ENCODE data around the gene SVEP1. TPM values are rescaled to one million over a fixed set of nuclear protein-coding genes. Genes with fewer than 3 reads are reported as not detected.

Gene SVEP1
- total and polyA plus RNA-seq, 7 experiments from 2014 or later = 0.08 to 0.22 TPM; not detected in 5

DNA sequence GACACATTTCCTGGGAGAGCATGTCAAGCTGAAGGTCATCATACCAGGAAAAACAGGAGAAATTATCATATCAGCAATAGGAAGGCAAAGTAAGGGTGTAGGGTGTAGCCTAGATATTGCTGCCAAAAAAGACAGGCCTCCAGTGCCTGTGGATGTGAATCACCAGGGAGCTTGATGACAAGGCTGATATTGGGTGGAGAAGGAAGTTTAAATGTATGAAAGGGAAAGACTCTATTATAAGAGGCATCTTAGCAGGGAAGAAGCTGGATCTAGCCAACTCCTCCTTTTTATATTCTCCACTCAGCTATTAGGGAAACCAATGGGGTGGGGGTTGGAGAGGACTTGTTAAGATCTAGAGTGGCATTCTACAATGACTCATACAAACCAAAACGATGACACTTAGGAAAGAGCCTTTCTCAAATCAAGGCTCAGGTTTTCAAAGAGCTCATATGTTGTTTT lies 228.5 kb downstream of the SVEP1 start:
- Histone ChIP-seq H3K36me3 (ENCODE audit: control insufficient read depth in 2 of 3, insufficient read depth in 3 of 3, low read length in 3 of 3) (no peaks in the 10 kb centered on the region), H3K4me3 (ENCODE audit: low read length) (no peak overlapping the region), H3K4me1 (ENCODE audit: control insufficient read depth in 2 of 2, insufficient read depth in 2 of 2, low read length in 2 of 2) (no peaks in the 10 kb centered on the region), H3K27me3 (ENCODE audit: control insufficient read depth in 2 of 2, insufficient read depth in 2 of 2, low read length in 2 of 2) (no peaks in the 10 kb centered on the region), H3K9me3 (ENCODE audit: control insufficient read depth in 2 of 3, low read length in 3 of 3) (no peaks in the 10 kb centered on the region), H3K27ac (ENCODE audit: low read depth, low read length) (no peak overlapping the region)
- CTCF ChIA-PET = no interaction called here
- no peak overlapping the region for H3K4me3 Mint-ChIP-seq
- POLR2A ChIA-PET = no interaction called here
- ATAC-seq (no peak), DNase-seq (no peak)
- H3K27me3 Mint-ChIP-seq = no peaks in the 10 kb centered on the region
- no peaks in the 10 kb centered on the region for H3K36me3 Mint-ChIP-seq
- H3K9me3 Mint-ChIP-seq = peaks cover 0 to 2% (median 0%) of the 10 kb centered on the region in 11 donors
- H3K27ac Mint-ChIP-seq = no peak overlapping the region
- intact Hi-C loops (cut with micrococcal nuclease) = no loop called here
- peaks cover 0 to 2% (median 0%) of the 10 kb centered on the region in 7 donors for H3K4me1 Mint-ChIP-seq

GRCh38 chr9:110346325-110346724 lies 233.2 kb downstream of the SVEP1 start:
- no peak overlapping the region for H3K27ac Mint-ChIP-seq
- H3K9me3 Mint-ChIP-seq = peaks cover 0 to 1% (median 0%) of the 10 kb centered on the region in 11 donors
- ATAC-seq (no peak), DNase-seq (no peak)
- ChIA-PET CTCF (no interaction called here), POLR2A (no interaction called here)
- Histone ChIP-seq H3K4me3 (ENCODE audit: low read length) (no peak overlapping the region), H3K4me1 (ENCODE audit: control insufficient read depth in 2 of 2, insufficient read depth in 2 of 2, low read length in 2 of 2) (no peaks in the 10 kb centered on the region), H3K27ac (ENCODE audit: low read depth, low read length) (no peak overlapping the region), H3K9me3 (ENCODE audit: control insufficient read depth in 2 of 3, low read length in 3 of 3) (no peaks in the 10 kb centered on the region), H3K36me3 (ENCODE audit: control insufficient read depth in 2 of 3, insufficient read depth in 3 of 3, low read length in 3 of 3) (no peaks in the 10 kb centered on the region), H3K27me3 (ENCODE audit: control insufficient read depth in 2 of 2, insufficient read depth in 2 of 2, low read length in 2 of 2) (no peaks in the 10 kb centered on the region)
- H3K4me3 Mint-ChIP-seq = no peak overlapping the region
- H3K27me3 Mint-ChIP-seq = peaks cover 0 to 3% (median 0%) of the 10 kb centered on the region in 5 donors
- H3K36me3 Mint-ChIP-seq = no peaks in the 10 kb centered on the region
- intact Hi-C loops (cut with micrococcal nuclease) = no loop called here
- no peaks in the 10 kb centered on the region for H3K4me1 Mint-ChIP-seq

DNA sequence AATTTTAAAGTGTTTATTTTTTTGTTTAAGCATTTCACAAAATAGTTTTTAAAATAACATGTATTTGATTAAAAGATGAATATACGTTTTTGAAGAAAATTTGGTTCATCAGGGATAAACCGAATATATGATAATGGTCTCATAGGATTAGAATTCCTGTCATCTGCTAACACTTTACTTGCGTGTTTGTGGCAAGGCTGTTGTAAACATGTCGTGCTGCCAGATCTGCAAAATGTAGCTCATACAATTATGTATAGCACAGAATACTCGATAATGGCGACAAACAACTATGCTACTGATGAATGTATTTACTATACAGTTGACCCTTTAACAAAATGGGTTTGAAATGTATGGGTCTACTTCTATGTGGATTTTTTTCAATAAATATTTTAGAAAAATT lies 234.7 kb downstream of the SVEP1 start:
- H3K27ac ChIP-seq (ENCODE audit: low read depth, low read length) = no peak overlapping the region
- no peaks in the 10 kb centered on the region for H3K27me3 ChIP-seq (ENCODE audit: control insufficient read depth in 2 of 2, insufficient read depth in 2 of 2, low read length in 2 of 2)
- no peaks in the 10 kb centered on the region for H3K36me3 ChIP-seq (ENCODE audit: control insufficient read depth in 2 of 3, insufficient read depth in 3 of 3, low read length in 3 of 3)
- Mint-ChIP-seq H3K4me1 (no peaks in the 10 kb centered on the region), H3K27ac (no peak overlapping the region), H3K9me3 (peaks cover 0 to 5% (median 0%) of the 10 kb centered on the region in 11 donors), H3K36me3 (no peaks in the 10 kb centered on the region), H3K4me3 (no peak overlapping the region), H3K27me3 (peaks cover 0 to 4% (median 0%) of the 10 kb centered on the region in 5 donors)
- ATAC-seq (no peak), DNase-seq (no peak)
- POLR2A ChIA-PET = no interaction called here
- CTCF ChIA-PET = no interaction called here
- no peak overlapping the region for H3K4me3 ChIP-seq (ENCODE audit: low read length)
- no peaks in the 10 kb centered on the region for H3K9me3 ChIP-seq (ENCODE audit: control insufficient read depth in 2 of 3, low read length in 3 of 3)
- intact Hi-C loops (cut with micrococcal nuclease) = no loop called here
- H3K4me1 ChIP-seq (ENCODE audit: control insufficient read depth in 2 of 2, insufficient read depth in 2 of 2, low read length in 2 of 2) = no peaks in the 10 kb centered on the region

DNA sequence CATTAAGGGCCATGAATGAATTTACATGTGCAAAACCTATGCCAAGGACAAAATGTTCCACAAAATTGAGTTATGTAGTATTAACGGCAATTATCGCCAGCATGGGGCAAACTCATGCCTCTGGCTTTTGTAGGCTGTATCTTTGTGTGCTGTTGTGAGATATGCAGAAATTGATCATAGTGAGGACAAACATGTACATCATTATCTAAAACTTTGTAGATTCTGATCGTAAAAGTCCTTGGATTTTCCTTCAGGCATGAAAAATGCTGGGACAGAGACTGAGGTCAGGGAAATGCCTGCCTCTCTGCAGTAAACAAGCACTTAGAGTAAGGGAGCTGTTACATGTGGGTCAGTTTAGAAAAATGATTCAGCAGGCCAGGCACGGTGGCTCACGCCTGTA lies 236.0 kb downstream of the SVEP1 start:
- Mint-ChIP-seq H3K27me3 (peaks cover 0 to 4% (median 0%) of the 10 kb centered on the region in 5 donors), H3K36me3 (no peaks in the 10 kb centered on the region), H3K27ac (no peak overlapping the region), H3K4me1 (no peaks in the 10 kb centered on the region), H3K9me3 (peaks cover 0 to 5% (median 0%) of the 10 kb centered on the region in 11 donors), H3K4me3 (no peak overlapping the region)
- Histone ChIP-seq H3K36me3 (ENCODE audit: control insufficient read depth in 2 of 3, insufficient read depth in 3 of 3, low read length in 3 of 3) (no peaks in the 10 kb centered on the region), H3K9me3 (ENCODE audit: control insufficient read depth in 2 of 3, low read length in 3 of 3) (no peaks in the 10 kb centered on the region), H3K4me1 (ENCODE audit: control insufficient read depth in 2 of 2, insufficient read depth in 2 of 2, low read length in 2 of 2) (no peaks in the 10 kb centered on the region), H3K4me3 (ENCODE audit: low read length) (no peak overlapping the region), H3K27me3 (ENCODE audit: control insufficient read depth in 2 of 2, insufficient read depth in 2 of 2, low read length in 2 of 2) (no peaks in the 10 kb centered on the region), H3K27ac (ENCODE audit: low read depth, low read length) (no peak overlapping the region)
- no peak for DNase-seq
- ChIA-PET POLR2A (no interaction called here), CTCF (no interaction called here)
- no peak for ATAC-seq
- intact Hi-C loops (cut with micrococcal nuclease) = no loop called here

- ChIA-PET CTCF (no interaction called here), POLR2A (no interaction called here)
These were observed 239.2 kb downstream of the SVEP1 start for GRCh38 chr9:110340306-110340705.

GRCh38 chr9:110338143-110338542 lies 241.4 kb downstream of the SVEP1 start:
- intact Hi-C loops (cut with micrococcal nuclease) = no loop called here
- POLR2A ChIA-PET = no interaction called here
- no peak overlapping the region for H3K4me3 Mint-ChIP-seq

More at GRCh38 chr9:110340306-110340705, 239.2 kb downstream of the SVEP1 start:
- intact Hi-C loops (cut with micrococcal nuclease) = no loop called here
- Mint-ChIP-seq H3K9me3 (peaks cover 0 to 4% (median 0%) of the 10 kb centered on the region in 11 donors), H3K4me3 (no peak overlapping the region), H3K4me1 (no peaks in the 10 kb centered on the region), H3K36me3 (no peaks in the 10 kb centered on the region), H3K27ac (no peak overlapping the region), H3K27me3 (peaks cover 0 to 14% (median 9%) of the 10 kb centered on the region in 5 donors)
- Histone ChIP-seq H3K4me1 (ENCODE audit: control insufficient read depth in 2 of 2, insufficient read depth in 2 of 2, low read length in 2 of 2) (no peaks in the 10 kb centered on the region), H3K27ac (ENCODE audit: low read depth, low read length) (no peak overlapping the region), H3K36me3 (ENCODE audit: control insufficient read depth in 2 of 3, insufficient read depth in 3 of 3, low read length in 3 of 3) (no peaks in the 10 kb centered on the region), H3K27me3 (ENCODE audit: control insufficient read depth in 2 of 2, insufficient read depth in 2 of 2, low read length in 2 of 2) (no peaks in the 10 kb centered on the region), H3K4me3 (ENCODE audit: low read length) (no peak overlapping the region), H3K9me3 (ENCODE audit: control insufficient read depth in 2 of 3, low read length in 3 of 3) (no peaks in the 10 kb centered on the region)
- ATAC-seq = no peak
- DNase-seq = no peak

GRCh38 chr9:110337727-110338126 lies 241.8 kb downstream of the SVEP1 start, which contains the start of gene TXNDC8:
TSS of gene TXNDC8 (minus strand) at chr9:110337863.
- DNase-seq = no peak
- Histone ChIP-seq H3K27ac (ENCODE audit: low read depth, low read length) (no peak within 1 kb of the TSS), H3K27me3 (ENCODE audit: control insufficient read depth in 2 of 2, insufficient read depth in 2 of 2, low read length in 2 of 2) (no peaks in the 10 kb centered on the region), H3K9me3 (ENCODE audit: control insufficient read depth in 2 of 3, low read length in 3 of 3) (no peaks in the 10 kb centered on the region), H3K4me3 (ENCODE audit: low read length) (no peak within 1 kb of the TSS), H3K4me1 (ENCODE audit: control insufficient read depth in 2 of 2, insufficient read depth in 2 of 2, low read length in 2 of 2) (no peaks in the 10 kb centered on the region), H3K36me3 (ENCODE audit: control insufficient read depth in 2 of 3, insufficient read depth in 3 of 3, low read length in 3 of 3) (no peaks in the 10 kb centered on the region)
- ChIA-PET CTCF (no interaction called here), POLR2A (no interaction called here)
- Mint-ChIP-seq H3K36me3 (no peaks in the 10 kb centered on the region), H3K9me3 (peaks cover 0 to 4% (median 0%) of the 10 kb centered on the region in 11 donors), H3K27me3 (peaks cover 3 to 16% (median 12%) of the 10 kb centered on the region in 5 donors), H3K27ac (no peak within 1 kb of the TSS), H3K4me1 (peaks cover 0 to 4% (median 0%) of the 10 kb centered on the region in 7 donors), H3K4me3 (no peak within 1 kb of the TSS)
- ATAC-seq = no peak
- intact Hi-C loops (cut with micrococcal nuclease) = no loop called here

More at GRCh38 chr9:110338143-110338542, 241.4 kb downstream of the SVEP1 start:
- DNase-seq = no peak
- H3K9me3 ChIP-seq (ENCODE audit: control insufficient read depth in 2 of 3, low read length in 3 of 3) = no peaks in the 10 kb centered on the region
- H3K27me3 Mint-ChIP-seq = peaks cover 0 to 16% (median 14%) of the 10 kb centered on the region in 5 donors
- H3K9me3 Mint-ChIP-seq = peaks cover 0 to 4% (median 0%) of the 10 kb centered on the region in 11 donors
- H3K36me3 Mint-ChIP-seq = no peaks in the 10 kb centered on the region
- ATAC-seq = no peak
- CTCF ChIA-PET = interaction anchor here (0.6 kb wide), 1 partner anchor 11 kb away, joined by 5 read pairs; no protein-coding TSS in a partner anchor
- no peaks in the 10 kb centered on the region for H3K27me3 ChIP-seq (ENCODE audit: control insufficient read depth in 2 of 2, insufficient read depth in 2 of 2, low read length in 2 of 2)
- H3K4me1 Mint-ChIP-seq = peaks cover 0 to 4% (median 0%) of the 10 kb centered on the region in 7 donors
- no peak overlapping the region for H3K27ac ChIP-seq (ENCODE audit: low read depth, low read length)
- no peak overlapping the region for H3K27ac Mint-ChIP-seq
- no peak overlapping the region for H3K4me3 ChIP-seq (ENCODE audit: low read length)
- no peaks in the 10 kb centered on the region for H3K4me1 ChIP-seq (ENCODE audit: control insufficient read depth in 2 of 2, insufficient read depth in 2 of 2, low read length in 2 of 2)
- no peaks in the 10 kb centered on the region for H3K36me3 ChIP-seq (ENCODE audit: control insufficient read depth in 2 of 3, insufficient read depth in 3 of 3, low read length in 3 of 3)
